Measurements from ENCODE around the gene CNPY3. TPM values are rescaled to one million over a fixed set of nuclear protein-coding genes. Genes with fewer than 3 reads are reported as not detected.
A peak's percentile ranks its signal among the peaks of the same experiment; 100 is the strongest.

Gene CNPY3
- total and polyA plus RNA-seq, 2 of the 13 experiments (the other 11 are each of a cell fraction or from before 2014, with no cell fraction given), result 42.3 to 60.2 TPM

GRCh38 chr6:42928986-42929820, at the start of gene CNPY3 (continued):
- TF ChIP-seq PAXIP1 (CRISPR knock-in tag; conservative IDR thresholded peaks at IDR 0.05) (peak; percentile 71), HNF4G (IDR thresholded peaks at IDR 0.05; ENCODE audit: borderline replicate concordance, low read depth, low read length) (no peak), HNF4G (CRISPR knock-in tag; IDR thresholded peaks at IDR 0.05; ENCODE audit: borderline replicate concordance, low read depth) (peak; percentile 24), TSC22D2 (CRISPR knock-in tag; IDR thresholded peaks at IDR 0.05; ENCODE audit: borderline replicate concordance) (peak; percentile 95; the same call in 1 of the 2 replicates), RXRA (CRISPR knock-in tag; IDR thresholded peaks at IDR 0.05) (peak; percentile 88), SOX13 (IDR thresholded peaks at IDR 0.05) (peak; percentile 35), SOX13 (CRISPR knock-in tag; conservative IDR thresholded peaks at IDR 0.05 in 1 of 2, IDR thresholded peaks at IDR 0.05 in 1 of 2) (peak in 1 of 2 experiments; percentile 62; a peak in 1 of 4 replicates), ZSCAN29 (CRISPR knock-in tag; conservative IDR thresholded peaks at IDR 0.05) (peak; percentile 98), E2F1 (CRISPR knock-in tag; IDR thresholded peaks at IDR 0.05) (peak; percentile 99), NCOA5 (CRISPR knock-in tag; IDR thresholded peaks at IDR 0.05) (no peak), TFE3 (CRISPR knock-in tag; IDR thresholded peaks at IDR 0.05) (peak; percentile 91), STAG1 (CRISPR knock-in tag; IDR thresholded peaks at IDR 0.05) (no peak), HIC2 (CRISPR knock-in tag; IDR thresholded peaks at IDR 0.05; ENCODE audit: low read depth) (peak; percentile 30; the same call in 1 of the 2 replicates), YY1 (IDR thresholded peaks at IDR 0.05; ENCODE audit: insufficient read depth, insufficient replicate concordance, low read depth, low read length) (peak; percentile 66), CBFB (CRISPR knock-in tag; IDR thresholded peaks at IDR 0.05) (peak; percentile 91), SSRP1 (CRISPR knock-in tag; IDR thresholded peaks at IDR 0.05) (no peak), MXD3 (CRISPR knock-in tag; IDR thresholded peaks at IDR 0.05) (peak; percentile 100), MED8 (CRISPR knock-in tag; IDR thresholded peaks at IDR 0.05; ENCODE audit: insufficient replicate concordance) (peak; percentile 58), NFIC (IDR thresholded peaks at IDR 0.05; ENCODE audit: low read length) (0 out of 2 replicates have a peak, but pooled peaks have one; percentile 16)
